ENCODE data around the gene TPK1. TPM values are rescaled to one million over a fixed set of nuclear protein-coding genes. Genes with fewer than 3 reads are reported as not detected.

The TPK1 gene
- total RNA-seq, 4 donors from 2014 or later: 0.59 to 178 (median 8.8) TPM

DNA sequence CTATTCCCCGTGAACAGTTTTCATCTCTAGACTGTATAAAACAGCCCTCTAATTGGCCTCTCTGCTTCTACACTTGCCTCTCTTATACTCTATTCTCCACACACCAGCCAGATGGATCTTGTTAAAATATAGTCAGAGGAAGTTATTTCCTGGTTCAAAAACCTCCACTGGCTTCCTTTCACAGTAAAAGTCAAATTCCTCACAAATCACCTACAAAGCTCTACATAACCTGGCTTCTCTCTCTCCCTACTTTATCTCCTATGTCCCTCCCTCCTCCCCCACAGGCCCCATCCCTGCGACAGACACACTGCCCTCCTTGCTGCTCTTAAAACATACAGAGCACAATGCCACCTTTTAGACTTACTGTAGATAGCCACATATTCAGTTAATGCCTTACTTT, 60.1 kb downstream of the TPK1 start:
- TF ChIP-seq, protein P1, sequence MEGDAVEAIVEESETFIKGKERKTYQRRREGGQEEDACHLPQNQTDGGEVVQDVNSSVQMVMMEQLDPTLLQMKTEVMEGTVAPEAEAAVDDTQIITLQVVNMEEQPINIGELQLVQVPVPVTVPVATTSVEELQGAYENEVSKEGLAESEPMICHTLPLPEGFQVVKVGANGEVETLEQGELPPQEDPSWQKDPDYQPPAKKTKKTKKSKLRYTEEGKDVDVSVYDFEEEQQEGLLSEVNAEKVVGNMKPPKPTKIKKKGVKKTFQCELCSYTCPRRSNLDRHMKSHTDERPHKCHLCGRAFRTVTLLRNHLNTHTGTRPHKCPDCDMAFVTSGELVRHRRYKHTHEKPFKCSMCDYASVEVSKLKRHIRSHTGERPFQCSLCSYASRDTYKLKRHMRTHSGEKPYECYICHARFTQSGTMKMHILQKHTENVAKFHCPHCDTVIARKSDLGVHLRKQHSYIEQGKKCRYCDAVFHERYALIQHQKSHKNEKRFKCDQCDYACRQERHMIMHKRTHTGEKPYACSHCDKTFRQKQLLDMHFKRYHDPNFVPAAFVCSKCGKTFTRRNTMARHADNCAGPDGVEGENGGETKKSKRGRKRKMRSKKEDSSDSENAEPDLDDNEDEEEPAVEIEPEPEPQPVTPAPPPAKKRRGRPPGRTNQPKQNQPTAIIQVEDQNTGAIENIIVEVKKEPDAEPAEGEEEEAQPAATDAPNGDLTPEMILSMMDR (IDR thresholded peaks at IDR 0.05): no peak
- TF ChIP-seq POLR2A (IDR thresholded peaks at IDR 0.05): no peak

DNA sequence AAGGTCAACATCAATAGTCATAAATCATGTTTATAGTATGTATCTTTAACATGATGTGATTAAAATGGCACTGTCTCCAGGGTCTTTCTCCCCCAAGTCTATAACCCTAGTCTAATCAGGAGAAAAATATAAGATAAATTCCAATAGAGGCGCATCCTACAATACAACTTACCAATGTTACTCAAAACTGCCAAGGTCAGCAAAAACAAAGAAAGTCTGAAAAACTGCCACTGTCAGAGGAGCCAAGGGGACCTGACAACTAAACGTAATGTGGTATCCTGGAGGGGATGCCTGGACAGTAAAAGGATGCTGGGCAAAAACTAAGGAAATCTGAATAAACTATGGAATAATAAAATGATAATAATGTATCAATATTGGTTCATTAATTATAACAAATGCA, 63.9 kb downstream of the TPK1 start:
- H3K36me3 ChIP-seq: no peaks in the 10 kb centered on the region
- TF ChIP-seq, protein P1 (IDR thresholded peaks at IDR 0.05): no peak
- no peak for TF ChIP-seq POLR2A (IDR thresholded peaks at IDR 0.05)
- intact Hi-C loops (cut with DNase I; ENCODE audit: low total_unique reads): no loop called here

More for the DNA sequence above, 60.1 kb downstream of the TPK1 start:
- no peak overlapping the region for H3K4me3 ChIP-seq
- H3K4me1 ChIP-seq: no peaks in the 10 kb centered on the region
- H3K27me3 ChIP-seq: no peaks in the 10 kb centered on the region
- H3K27ac ChIP-seq: no peak overlapping the region
- intact Hi-C loops (cut with DNase I; ENCODE audit: low total_unique reads): no loop called here
- no peaks in the 10 kb centered on the region for H3K9me3 ChIP-seq
- no peak for DNase-seq
- no peaks in the 10 kb centered on the region for H3K36me3 ChIP-seq

DNA sequence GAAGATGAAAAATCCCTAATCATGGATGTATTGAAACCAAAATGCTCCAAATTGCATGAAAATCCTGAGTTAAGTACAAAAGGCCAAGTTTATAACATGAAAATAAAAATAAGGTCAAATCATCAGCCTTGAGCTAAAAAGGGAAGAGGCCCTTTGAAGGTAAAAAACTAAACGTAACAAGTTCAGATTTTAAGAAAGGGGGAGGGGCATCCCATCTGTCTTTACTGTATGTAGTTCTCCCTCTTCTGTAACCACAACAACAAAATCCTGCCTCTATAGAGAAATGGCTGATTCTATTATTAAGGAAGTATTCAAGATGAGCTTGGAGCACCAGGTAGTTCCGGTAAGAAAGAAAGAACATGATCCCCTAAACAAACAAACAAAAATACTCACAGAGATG, 64.7 kb downstream of the TPK1 start:
- no peaks in the 10 kb centered on the region for H3K27me3 ChIP-seq
- TF ChIP-seq, protein P1 (IDR thresholded peaks at IDR 0.05): no peak
- TF ChIP-seq POLR2A (IDR thresholded peaks at IDR 0.05): no peak
- H3K9me3 ChIP-seq: no peaks in the 10 kb centered on the region
- H3K36me3 ChIP-seq: no peaks in the 10 kb centered on the region
- H3K4me1 ChIP-seq: no peaks in the 10 kb centered on the region
- intact Hi-C loops (cut with DNase I; ENCODE audit: low total_unique reads): no loop called here
- H3K27ac ChIP-seq: no peak overlapping the region
- DNase-seq: no peak
- H3K4me3 ChIP-seq: no peak overlapping the region

More for the DNA sequence above, 63.9 kb downstream of the TPK1 start:
- Histone ChIP-seq H3K4me3 (no peak overlapping the region), H3K27me3 (no peaks in the 10 kb centered on the region), H3K9me3 (no peaks in the 10 kb centered on the region), H3K4me1 (no peaks in the 10 kb centered on the region), H3K27ac (no peak overlapping the region)
- DNase-seq: no peak

DNA sequence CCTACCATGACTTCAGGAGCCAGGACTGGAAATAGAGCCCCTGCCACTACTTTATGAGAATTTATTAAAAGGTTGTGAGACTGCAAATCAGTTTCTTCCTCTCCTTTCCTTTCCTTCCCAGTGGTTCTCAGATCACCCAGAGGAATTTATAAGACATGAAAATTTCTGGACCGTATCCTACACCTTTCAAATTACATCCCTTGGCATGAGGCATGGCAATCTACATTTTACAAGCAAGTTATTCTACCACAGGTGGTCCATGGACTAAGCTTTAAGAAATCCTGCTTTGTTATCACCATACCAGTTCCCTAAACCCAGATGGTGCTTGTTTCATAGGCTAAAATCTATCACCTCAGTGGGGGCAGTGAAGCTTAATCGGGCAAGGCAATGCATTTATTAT, 66.5 kb downstream of the TPK1 start:
- no peak for DNase-seq
- Histone ChIP-seq H3K4me1 (no peaks in the 10 kb centered on the region), H3K4me3 (no peak overlapping the region), H3K27me3 (no peaks in the 10 kb centered on the region), H3K27ac (no peak overlapping the region), H3K36me3 (no peaks in the 10 kb centered on the region), H3K9me3 (no peaks in the 10 kb centered on the region)
- TF ChIP-seq POLR2A (IDR thresholded peaks at IDR 0.05): no peak
- TF ChIP-seq, protein P1 (IDR thresholded peaks at IDR 0.05): no peak
- intact Hi-C loops (cut with DNase I; ENCODE audit: low total_unique reads): no loop called here

DNA sequence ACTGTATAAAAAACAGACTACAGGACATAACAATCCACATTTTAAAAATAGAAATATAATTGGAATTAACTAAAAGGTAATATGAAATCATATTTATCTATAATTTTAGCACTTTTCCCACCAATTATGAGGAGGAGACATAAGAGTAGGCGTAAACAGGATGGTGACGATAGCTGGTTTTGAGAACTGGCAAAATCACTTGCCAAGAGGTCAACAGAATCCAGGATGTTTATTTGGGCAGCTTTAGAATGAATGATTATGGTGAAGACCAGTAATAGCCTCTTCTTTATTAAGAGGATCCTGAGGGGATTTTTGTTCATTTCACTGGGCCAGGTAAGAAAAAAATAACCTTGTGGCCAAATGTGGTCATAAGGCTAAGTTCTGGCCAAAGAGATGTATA, 67.2 kb downstream of the TPK1 start:
- TF ChIP-seq POLR2A (IDR thresholded peaks at IDR 0.05): no peak
- TF ChIP-seq, protein P1 (IDR thresholded peaks at IDR 0.05): no peak
- Histone ChIP-seq H3K27me3 (no peaks in the 10 kb centered on the region), H3K4me1 (no peaks in the 10 kb centered on the region), H3K9me3 (no peaks in the 10 kb centered on the region), H3K36me3 (no peaks in the 10 kb centered on the region), H3K4me3 (no peak overlapping the region), H3K27ac (no peak overlapping the region)
- intact Hi-C loops (cut with DNase I; ENCODE audit: low total_unique reads): no loop called here
- DNase-seq: no peak

Measured in uterus (tissue), 4 donors.